ENCODE results near the gene B4GALT3.

The B4GALT3 gene

DNA sequence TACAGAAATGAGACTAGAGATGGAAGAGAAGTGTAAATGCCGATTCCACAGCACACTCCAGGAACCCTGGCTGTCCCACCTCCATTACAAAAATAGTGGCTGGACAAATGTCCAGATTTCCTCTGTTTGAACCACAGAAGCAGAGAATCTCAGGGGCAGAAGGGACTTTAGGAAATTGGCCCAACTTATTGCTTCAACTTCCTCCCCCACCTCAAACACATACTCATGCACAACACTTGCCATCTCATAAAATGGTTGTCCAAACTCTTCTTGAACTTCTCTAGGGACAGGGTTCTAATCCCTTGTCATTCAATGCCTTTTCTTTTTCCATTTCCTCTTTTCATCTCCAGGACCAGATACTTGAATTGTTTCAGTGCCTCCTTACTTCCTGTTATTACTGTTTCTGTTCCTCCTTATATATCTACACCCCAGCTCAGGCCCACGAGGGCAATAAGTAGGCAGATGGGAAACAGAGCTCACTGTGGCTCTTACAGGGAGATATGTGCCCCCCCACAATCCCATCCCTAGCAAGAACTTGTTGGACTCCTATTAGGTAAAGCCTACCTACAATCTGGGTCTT, 8.5 kb upstream of the B4GALT3 start:
- no peak for DNase-seq

DNA sequence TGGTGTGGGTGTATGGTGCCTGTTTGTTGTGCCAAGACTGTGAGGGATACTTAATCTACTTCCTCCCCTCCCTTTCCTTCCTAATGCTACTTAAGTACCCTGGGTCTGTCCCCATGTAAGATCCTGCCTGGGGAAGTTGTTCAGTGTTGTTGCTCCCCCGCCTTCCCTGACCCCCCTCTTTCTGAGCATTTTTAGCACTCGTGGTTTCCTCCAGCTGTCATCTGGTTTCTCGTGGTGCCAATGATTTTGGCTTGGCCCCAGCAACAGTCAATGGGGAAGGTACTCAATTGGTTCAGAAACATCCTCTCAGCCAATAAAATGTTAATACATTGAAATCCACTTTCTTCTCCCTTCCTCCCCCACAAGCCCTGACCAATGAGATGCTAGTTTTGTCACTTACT, 8.0 kb upstream of the B4GALT3 start:
- DNase-seq, result no peak

DNA sequence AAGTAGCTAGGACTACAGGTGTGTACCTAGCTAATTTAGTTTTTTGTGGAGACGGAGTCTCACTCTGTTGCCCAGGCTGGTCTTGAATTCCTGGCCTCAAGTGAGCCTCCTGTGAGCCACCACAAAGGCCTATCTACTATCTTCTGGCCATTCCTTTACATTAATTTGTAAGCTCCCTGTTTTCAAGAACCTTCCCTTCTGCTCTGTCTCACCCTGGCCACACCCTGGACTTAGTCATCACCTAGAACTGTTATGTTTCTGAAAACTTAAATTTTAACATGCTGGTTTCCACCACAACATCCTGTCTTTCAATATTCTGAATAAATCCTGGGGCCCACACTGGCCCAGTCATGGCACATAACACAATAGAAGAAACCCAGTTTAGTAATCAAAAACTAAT, 4.9 kb upstream of the B4GALT3 start:
- DNase-seq, result no peak

DNA sequence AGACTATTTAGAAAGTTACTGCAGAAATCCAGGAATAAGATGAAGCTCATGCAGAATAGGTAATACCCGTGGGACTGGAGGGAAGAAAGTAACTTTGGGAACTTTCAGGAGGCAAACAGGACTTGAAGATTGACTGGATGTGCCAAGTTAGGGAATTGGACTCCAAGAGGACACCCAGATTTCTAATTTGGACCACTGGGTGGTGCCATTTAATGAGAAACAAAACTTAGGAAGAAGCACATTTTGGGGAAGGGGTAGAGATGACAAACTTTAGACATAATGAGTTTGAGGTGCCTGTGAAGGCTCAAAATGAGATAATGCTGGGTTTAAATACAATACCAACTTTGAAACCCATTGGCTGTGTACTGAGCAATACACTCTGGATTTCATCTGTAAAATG, 3.3 kb upstream of the B4GALT3 start:
- no peak for DNase-seq

DNA sequence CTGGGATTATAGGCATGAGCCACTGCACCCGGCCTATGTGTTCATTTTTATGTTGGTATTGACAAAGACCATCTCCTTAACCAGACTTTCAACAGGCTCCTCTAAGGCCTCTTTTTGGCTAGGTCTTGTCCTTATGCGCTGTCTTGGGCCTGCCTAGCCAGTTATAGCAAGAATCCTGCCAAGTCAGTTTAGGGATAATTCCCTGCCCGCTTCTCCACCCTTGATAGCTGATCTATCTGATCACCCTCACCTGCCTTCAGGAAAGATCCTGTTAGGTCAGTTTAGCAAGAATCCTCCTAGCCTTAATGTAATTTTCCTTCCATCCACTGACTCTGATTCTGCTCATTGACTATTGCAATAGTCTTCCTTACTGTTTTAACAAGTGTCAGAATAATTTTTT, 2.4 kb upstream of the B4GALT3 start:
- DNase-seq, result no peak

DNA sequence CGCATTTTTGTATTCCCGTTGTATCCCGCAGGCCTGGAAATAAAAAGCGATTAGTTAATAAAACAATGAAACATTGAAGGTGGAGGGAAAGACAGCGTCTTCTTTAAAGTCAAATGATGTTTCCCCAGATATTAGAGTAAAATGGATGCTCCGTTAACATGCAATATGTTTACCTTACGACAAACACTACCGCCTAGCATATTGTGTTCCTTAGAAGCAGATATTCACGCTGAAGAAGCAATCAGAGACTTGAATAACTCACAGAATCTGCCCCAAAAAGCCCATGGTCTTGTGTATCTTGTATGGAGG, 583 bp upstream of the B4GALT3 start:
- no peak for DNase-seq

DNA sequence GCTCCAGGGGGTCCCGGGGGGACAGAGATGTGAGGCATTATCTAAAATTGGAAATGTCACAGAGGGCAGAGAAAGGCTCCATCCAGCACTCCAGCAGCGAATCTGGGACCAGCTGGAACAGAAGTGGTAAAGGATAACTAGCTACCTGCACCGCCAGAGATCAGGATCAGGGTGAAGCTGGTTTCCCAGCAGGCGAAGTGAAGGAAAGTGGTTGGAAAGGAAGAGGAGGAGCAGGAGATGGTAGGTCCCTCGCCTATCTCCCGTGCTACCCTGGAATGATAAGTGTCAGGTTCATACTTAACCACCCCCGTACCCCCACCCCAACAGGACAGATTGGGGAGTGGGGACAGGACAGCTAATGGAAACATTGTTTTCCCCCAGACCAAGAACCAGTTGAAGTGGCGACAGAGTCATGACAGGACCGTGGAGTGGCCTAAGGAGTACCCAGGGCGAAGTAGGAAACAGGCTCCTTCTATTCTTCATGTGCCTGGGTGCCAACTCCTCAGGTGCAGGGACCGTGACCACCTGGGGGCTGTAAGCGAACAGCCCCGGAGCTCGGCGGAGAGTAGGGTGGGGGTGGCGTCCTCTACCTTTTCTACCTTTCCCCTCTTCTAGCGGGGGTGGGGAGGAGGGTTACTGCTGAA, 717 bp downstream of the B4GALT3 start:
- no peak for DNase-seq

DNA sequence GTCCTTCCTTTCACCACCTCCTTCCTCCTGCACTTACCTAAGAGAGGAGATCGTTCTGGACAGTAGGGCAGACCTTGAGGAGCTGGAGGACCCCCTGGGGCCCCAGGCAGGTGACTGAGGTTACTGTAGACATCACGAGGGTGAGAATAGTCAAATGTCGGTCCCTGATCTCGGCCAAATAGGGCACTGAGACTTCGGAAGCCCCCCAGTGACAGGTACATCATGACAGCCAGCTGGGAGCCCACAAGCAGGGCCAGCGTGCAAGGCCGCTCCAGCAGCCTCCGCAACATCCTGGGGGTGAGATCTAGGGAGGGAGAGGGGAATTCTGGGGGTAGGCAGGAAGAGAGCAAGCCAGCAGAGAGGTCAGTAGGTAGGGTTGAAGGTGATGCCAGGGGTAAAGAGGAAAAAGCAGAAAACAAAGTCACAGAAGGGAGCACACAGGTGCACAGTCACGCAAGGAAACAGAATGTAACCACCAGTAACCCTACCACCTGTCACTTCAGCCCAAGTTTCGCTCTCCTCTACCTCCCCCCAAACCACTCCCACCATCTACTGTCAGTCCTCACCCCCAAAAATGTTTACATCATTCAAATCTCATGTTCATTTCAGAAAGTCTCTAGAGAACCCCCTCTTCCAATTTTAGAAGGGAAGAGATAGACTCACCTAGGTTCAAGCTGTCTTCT, 1.4 kb downstream of the B4GALT3 start:
- DNase-seq, result no peak

DNA sequence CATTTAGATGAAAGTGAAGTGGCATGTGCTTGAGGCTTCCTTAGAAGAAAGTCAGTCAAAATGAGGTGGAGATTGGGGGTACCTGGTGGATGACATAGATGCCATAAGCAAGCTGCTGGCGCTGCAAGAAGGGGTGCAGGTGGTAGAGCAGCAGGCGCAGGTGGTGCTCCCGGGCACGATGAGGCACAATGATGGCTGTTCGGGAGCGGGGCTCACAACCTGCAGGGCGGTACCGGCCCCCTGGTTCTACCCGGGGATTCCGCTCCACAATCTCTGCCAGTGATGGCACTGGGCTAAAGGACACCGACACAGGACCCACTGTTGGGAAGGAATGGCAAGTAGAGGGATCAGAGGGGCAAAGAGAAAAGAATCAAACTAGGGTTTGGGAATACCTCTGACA, 2.4 kb downstream of the B4GALT3 start:
- DNase-seq, result no peak

DNA sequence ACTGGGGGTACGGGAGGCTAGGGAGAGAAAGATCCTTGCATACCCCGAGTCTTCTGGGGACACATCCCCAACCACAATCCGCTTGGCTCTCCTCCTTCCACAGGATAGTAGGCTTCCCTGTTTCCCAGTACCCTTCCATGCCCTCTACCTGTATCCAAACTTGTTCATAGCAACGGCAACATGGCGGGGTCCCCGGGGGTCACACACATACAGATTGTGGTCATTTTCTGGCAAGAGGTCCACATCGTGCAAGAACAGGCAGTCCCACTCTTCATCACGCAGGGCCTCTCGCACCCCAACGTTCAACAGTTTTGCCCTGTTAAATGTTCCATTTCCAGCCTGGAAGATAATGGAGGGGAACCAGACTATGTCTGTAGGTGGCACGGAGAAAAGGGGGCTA, 3.6 kb downstream of the B4GALT3 start:
- no peak for DNase-seq

DNA sequence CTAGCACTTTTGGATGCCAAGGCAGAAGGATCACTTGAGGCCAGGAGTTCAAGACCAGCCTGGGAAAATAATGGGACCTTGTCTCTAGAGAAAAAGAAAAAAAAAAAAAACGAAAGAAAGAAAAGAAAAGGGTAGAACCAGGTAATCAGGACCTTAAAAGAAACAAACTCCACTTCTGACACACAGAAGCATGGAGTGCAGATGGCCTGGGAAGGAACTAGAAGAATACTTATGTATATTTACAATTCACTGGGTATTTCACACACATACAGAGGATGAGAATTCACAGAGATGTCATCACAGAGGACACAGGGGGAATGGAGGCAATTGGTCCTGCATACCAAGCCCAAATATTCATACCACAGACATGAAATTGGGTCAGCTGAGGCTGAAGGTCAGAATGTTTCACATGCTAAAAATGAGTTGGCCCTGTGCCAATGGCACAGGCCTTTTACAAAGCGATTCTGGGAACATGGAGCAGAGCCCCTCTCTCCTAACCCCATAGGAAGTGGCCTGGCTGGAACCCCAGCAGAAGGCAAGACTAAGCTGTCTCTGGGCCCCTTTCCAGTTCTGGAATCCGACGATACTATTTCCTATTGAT, 4.4 kb downstream of the B4GALT3 start:
- no peak for DNase-seq

DNA sequence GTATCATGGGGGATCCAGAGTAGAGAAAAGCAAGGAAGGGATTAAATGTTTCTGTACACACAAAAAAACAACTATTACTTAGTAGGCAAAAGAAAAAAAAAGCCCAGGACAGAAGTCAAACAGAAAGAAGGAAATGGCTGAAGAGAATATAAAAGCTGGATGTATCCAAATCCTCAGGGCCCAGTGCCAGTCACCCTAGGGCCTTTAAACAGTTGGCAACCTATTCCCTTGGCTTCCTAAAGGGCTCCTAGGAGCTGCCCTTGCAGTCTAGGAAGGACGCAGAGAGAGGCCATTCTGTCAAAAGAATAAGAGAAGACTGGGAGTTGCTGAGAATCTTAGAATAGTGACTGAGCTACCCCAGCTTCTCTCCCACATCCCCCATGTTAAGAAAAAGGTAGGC, 5.0 kb downstream of the B4GALT3 start:
- no peak for DNase-seq

DNA sequence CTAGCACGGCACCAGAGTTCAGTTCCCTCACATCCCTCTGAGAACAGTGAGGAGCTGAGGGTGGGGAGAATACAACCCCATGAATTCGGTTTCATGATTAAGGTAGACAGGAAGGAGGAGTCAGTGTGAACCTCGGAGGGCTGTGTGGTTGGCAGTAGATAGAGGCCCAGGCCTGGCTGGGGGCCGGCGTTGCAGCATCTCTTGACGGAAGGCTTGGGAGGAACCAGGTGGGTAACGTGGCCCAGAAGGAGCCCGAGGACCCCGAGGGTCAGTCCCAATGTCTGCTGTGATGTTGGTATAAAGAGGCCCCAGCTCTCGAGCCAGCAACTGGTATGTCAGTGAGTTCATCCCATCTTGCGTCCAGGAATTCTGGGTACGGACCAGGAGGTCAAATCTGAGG, 5.6 kb downstream of the B4GALT3 start:
- no peak for DNase-seq

DNA sequence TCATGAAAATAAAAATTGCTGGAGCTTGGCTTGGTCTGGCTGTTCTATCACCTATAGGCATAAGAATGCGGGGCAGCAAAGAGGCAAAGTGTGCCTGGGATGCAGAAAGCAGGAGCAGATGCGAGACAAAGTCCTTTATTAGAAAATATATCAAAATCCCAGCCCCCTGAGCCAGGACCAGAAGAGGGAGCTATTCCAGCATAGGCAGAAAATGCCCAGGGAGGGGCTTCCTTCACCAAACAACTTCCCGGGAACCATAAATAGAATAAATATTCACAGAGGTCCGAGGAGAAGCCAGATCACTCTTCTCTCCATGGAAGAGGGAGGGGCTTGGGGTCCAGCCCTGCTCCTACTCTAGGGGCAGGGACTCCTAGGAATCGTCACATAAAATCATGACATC, 6.1 kb downstream of the B4GALT3 start:
- no peak for DNase-seq

DNA sequence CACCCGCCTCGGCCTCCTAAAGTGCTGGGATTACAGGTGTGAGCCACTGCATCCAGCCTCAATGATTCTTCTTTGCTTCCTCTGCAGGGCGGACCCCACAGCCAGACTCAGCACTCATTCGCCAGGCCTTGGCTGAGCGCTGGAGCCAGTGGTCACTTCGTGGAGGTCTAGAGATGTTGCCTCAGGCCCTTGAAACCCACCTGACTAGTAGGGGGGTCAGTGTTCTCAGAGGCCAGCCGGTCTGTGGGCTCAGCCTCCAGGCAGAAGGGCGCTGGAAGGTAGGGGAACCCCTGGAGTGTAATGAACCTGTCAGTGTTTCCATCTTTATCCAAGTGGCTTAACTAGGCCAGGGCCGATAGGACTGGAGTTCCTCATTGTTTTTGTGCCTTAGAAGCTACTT, 8.4 kb downstream of the B4GALT3 start:
- no peak for DNase-seq

DNA sequence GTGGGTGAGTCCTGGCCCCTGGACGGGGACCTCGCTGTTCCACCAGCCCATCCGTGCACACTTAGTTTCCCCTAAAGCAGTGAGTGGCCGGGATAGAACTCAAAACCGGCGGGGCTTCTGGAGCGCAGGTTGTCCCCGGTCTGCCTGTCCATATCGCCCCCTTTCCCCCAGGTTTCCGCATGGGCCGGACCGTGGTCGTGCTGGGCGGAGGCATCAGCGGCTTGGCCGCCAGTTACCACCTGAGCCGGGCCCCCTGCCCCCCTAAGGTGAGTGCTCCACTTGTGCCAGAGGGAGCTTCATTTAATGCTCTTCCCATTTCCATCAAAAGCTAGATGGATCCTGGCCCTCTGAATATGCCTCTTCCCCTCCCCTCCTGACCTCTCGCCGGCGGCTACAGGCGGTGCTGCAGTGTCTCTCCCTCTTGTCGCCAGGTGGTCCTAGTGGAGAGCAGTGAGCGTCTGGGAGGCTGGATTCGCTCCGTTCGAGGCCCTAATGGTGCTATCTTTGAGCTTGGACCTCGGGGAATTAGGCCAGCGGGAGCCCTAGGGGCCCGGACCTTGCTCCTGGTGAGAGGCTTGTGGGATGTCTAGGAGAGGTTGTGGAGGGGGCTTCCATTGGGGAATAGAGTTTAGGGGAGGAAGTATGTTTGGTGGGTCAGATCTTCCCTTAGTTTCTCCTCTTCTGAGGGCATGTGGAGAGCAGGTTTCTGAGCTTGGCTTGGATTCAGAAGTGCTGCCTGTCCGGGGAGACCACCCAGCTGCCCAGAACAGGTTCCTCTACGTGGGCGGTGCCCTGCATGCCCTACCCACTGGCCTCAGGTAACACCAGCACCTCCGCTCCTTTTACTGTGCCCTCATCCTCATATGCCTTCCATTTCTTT, 10.4 kb downstream of the B4GALT3 start:
- DNase-seq, result no peak

DNA sequence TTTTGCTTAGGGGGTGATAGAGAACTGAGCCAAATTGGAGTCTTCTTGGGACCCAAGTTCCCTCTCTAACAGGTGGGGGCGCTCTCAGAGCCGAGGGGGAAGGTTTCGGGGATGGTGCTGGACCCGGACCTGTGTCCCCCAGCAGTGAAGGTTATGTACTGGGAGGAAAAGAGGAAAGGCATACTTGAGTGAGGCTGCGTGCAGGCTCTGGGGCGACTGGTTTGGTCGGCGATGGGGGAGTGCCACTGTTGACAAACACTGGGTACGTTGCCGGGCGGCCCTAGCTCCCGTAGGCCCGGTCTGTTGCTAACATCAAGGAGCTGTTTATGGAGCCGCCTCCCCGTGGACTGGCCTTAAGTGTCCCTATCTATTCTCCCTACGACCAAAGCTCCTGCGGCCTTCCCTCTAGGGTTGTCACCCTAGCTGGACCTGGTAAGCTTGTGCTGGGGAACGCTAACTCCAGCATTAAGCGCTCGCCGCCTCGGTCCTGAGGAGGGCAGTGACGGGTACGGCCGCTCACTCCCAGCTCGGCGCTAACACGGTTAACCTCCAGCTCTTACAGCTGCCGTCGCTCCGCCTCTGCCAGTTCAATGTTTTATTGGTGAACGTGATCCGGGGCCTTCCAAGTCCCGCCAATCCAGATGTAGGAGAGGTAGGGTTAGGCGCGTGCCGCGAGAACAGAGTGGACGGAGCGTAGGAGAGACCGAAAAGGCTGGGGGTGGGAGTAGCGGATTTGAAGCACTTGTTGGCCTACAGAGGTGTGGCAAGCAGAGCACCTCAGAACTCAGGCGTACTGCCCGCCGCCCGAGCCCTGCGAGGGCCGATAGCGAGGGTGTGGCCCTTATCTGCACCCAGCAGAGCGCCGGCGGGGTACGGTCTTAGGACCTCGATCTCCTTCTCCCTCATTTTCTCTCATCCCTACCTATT, 11.3 kb downstream of the B4GALT3 start, which contains the start of gene PPOX:
TSS of gene PPOX (plus strand) at position 685 of the 927 bp plus-strand sequence. CDS start 422 bp downstream, outside the sequence.
- peak; percentile 100 for DNase-seq

DNA sequence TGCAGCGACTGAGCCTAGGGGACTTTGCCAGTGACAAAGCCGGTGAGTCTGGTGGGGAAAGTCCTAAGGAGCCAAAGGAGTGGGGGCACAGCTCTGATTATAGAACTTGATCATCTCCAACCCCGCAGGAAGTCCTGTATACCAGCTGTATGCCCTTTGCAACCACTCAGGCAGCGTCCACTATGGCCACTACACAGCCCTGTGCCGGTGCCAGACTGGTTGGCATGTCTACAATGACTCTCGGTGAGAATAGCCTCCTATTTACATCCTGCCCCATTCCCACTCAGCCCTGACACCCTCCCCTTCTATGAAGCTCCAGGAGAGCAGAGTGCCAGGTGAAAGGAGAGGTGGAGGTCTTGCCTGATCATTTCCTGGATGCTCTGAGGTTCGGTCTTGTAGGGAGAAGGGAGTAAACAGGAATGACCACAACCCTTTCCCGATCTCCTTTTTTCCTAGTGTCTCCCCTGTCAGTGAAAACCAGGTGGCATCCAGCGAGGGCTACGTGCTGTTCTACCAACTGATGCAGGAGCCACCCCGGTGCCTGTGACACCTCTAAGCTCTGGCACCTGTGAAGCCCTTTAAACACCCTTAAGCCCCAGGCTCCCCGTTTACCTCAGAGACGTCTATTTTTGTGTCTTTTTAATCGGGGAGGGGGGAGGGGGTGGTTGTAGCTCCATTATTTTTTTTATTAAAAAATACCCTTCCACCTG, 12.3 kb downstream of the B4GALT3 start:
- no peak for DNase-seq

DNA sequence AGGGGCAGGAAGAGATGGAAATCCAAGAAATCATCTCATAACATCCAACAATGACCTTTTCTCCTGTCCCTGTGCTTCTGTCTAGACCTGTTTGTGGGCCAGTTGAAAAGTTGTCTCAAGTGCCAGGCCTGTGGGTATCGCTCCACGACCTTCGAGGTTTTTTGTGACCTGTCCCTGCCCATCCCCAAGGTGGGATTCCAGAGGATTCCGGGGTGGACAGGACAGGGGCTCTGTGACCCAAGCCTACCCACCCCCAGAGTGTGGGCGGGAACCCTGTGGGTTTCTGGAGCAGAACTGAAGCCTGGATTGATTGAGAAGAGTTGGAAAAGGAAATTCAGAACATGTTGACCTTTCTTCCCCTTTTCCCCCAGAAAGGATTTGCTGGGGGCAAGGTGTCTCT, 13.5 kb downstream of the B4GALT3 start:
- no peak for DNase-seq

DNA sequence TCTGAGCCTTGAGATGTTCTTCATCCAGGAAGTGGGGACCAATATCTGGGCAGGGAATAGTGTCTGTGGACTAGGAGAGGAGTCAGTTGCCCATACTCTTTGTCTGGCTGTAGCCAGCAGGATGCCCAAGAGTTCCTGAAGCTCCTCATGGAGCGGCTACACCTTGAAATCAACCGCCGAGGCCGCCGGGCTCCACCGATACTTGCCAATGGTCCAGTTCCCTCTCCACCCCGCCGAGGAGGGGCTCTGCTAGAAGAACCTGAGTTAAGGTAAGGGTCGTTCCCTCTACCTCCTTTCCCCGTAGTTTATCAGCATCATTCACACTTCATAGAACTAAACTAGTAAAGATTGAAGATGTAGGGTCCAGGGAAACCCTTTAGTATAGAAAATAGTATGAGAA, 14.5 kb downstream of the B4GALT3 start:
- no peak for DNase-seq

DNA sequence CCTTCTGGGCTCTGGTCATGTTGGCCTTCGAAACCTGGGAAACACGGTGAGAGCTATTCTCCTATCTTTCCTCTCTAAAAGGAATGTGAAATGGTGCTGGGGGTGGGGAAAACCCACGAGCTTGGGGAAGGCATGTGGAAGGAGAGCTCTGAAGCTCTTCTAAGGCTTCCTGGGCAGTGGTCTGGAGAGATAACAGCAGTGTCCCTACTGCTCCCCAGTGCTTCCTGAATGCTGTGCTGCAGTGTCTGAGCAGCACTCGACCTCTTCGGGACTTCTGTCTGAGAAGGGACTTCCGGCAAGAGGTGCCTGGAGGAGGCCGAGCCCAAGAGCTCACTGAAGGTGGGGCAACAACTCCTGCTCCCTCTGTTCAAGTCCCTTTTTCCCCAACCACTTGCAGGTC, 15.3 kb downstream of the B4GALT3 start:
- no peak for DNase-seq

DNA sequence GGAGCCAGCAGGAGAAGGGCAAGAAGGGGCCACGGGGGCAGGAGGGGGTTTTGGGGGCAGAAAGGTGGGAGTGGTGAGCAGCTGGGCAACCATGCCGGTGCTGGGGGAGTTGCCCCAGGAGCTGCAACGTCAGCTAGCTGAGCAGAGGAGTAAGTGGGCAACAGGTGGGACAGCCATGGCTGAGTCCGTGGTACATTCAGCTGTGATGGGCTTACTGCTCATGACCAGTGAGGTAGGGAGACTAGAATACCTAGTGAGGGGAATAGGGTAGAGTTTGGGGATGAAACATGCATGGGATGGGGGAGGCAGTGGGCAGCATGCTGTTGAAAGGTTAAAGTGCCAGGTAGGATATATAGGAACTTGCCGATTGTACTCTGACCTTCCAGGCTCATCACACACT, 15.7 kb downstream of the B4GALT3 start:
- no peak for DNase-seq

All from NCI-H187 treated with DMSO at 0.1 percent for 48 hours (cell line).